ENCODE results near the gene DCUN1D5.

The DCUN1D5 gene

GRCh38 chr11:103091801-103092524 lies at the start of gene DCUN1D5:
Gene DCUN1D5, minus strand, starts transcription at chr11:103092160. Its CDS starts 288 bp downstream, at chr11:103091872.
- DNase-seq (ENCODE audit: low read depth in 2 of 2), result peak; percentile 90 to 91

DNA sequence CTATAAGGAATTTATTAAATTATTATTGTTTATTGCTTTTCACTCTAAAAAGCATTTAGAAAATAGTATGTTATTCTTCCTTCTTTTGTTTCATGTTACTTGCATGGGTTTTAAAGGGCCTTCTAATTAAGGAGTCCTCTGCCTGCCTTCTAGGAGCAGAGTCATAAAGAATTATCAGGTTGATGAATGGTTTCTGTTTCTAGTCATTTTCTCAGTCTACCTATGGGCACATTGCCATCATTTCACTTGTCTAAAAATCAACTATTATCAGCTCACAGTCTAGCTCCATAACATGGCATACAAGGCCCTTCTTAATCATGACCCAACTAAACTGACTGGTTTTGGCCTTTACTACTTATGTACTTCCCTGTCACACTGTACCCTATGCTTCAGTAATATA lies 33.5 kb upstream of the DCUN1D5 start:
- DNase-seq (ENCODE audit: low read depth in 2 of 2), result no peak

DNA sequence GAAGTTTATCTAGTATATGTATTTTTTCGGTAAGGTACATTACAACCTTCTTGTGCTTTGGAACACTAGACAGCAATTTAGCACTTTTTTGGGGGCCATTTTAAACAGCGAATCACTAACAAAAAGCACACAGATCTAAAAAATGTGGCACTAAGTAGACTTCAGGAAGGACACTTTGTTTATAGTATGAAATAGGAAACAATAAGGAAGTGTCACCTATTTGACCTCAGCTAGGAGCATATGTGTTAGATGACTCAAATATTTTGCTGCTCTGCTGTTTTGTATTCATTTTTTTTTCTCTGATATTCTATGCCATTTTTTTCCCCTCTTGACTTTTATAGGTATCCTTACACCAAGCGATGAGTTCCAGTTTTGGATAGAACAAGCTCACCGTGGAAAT lies 22.9 kb upstream of the DCUN1D5 start:
- no peak for DNase-seq (ENCODE audit: low read depth in 2 of 2)

GRCh38 chr11:103112364-103112763 lies 20.4 kb upstream of the DCUN1D5 start:
- DNase-seq (ENCODE audit: low read depth in 2 of 2), result no peak

DNA sequence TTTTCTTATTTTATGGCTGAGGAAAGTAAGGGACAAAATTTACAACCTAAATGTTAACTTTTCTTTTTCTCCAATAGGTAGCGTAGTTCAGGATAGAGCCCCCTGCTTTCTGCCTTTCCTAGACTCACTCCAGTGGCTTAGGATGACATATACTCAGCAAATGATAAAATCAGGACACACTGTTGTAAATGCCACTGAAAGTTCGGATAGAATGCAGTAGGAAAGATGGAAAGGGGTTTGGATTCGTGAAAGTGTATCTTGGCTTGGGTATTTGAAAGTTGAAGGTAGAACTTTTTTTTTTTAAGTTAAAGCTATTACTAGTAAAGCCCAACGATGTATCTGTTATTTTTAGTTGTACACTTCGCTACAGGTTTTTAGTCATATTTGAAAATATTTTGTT lies 19.4 kb upstream of the DCUN1D5 start:
- DNase-seq (ENCODE audit: low read depth in 2 of 2), result no peak

DNA sequence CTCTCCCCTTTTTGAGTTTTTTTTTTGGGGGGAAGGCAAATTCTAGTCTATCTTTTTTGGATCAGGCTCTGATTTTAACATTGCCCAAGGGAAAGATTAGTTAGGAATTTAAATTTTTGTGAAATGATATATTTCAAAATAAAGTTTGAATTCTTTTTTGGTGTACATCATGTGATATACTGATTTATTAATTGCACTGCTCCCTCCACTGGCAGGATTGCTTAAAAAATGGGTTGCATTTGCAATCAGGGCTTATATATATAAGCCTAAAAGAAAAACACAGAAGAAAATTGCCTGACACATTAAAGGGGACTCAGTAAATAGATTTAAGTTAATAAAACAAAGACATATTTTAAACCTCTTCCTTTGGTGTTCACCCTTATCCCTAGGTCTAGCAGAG lies 18.4 kb upstream of the DCUN1D5 start:
- DNase-seq (ENCODE audit: low read depth in 2 of 2), result no peak

GRCh38 chr11:103109818-103110388 lies 17.9 kb upstream of the DCUN1D5 start:
- DNase-seq (ENCODE audit: low read depth in 2 of 2), result no peak

- DNase-seq (ENCODE audit: low read depth in 2 of 2), result peak; percentile 70 to 85
Measured at GRCh38 chr11:103108933-103109817, 17.2 kb upstream of the DCUN1D5 start, which contains the start of gene DYNC2H1. Gene DYNC2H1, plus strand, starts transcription at chr11:103109426. Its CDS starts 149 bp downstream, at chr11:103109575.

DNA sequence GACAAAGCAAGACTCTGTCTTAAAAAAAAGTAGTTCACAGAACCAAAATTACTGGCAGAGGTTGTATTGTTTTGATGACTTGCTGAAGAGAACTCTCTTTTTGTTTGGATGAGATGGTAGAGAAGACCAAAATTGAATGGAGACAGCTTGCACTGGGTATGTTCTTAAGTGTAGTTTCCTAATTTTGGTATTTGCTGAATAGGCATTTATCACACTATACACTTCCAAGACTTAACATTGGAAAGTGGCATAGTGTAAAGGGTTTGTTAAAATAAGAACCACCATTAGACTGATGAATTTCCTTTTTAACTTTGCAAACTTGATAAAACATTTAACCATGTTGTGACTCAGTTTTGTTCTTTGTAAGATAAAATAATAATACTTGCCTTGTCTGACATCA lies 5.3 kb upstream of the DCUN1D5 start:
- no peak for DNase-seq (ENCODE audit: low read depth in 2 of 2)

DNA sequence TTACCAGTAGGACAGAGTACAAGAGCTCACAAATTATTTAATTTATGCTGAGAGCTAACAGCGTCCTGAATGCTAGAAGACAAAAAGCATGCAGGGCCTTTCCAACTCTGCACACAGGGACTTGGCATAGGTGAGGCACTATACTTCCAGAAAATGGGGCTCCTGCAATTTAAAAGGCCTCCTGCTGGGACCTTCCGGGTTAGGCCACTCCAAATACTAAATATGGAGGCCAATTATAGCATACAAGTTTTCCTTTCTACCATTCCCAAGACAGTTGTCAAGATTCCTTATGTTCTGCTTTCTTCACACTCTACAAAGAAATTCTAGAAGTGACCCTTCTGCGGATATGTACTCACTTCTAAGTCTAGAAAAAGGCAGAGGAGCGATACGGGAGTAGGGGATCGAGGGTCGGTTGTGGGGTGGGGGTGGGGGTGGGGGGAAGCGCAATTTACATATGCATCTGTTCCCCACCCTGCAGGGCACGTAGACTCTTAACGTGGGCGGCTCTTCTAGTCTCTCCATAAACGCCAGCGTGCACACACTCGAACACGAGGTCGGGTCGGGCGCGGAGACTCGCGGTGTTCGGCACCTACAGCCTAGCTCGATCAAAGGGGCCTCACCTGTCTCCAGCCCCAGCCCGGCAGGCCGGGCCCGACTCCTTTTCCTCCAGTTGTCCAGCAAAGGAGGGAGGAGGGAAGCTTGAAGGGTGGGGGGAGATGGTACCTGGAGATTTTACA lies 728 bp downstream of the DCUN1D5 start:
- peak; percentile 38 to 39 for DNase-seq (ENCODE audit: low read depth in 2 of 2)

- DNase-seq (ENCODE audit: low read depth in 2 of 2), result no peak
Measured at GRCh38 chr11:103086461-103086860, 5.5 kb downstream of the DCUN1D5 start.

- no peak for DNase-seq (ENCODE audit: low read depth in 2 of 2)
Measured at GRCh38 chr11:103085758-103086365, 6.1 kb downstream of the DCUN1D5 start.

DNA sequence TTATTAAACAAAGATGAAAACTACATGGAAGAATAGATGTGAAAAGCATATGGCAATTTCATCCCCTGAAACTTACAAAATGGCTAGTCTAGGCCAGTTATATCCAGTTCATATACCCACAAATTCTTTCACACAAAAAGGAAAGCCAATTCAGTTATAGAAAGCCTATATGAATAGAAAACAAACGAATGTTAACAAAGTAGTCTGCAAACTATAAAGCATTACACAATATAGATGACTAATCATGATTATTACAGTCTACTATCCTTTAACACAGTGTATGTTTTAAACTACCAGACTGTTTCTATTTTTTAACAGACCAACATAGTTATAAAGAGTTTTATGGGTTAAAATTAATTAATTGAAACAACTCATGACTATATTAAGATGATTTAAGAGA lies 12.1 kb downstream of the DCUN1D5 start:
- DNase-seq (ENCODE audit: low read depth in 2 of 2), result no peak

- no peak for DNase-seq (ENCODE audit: low read depth in 2 of 2)
Measured at GRCh38 chr11:103078710-103079109, 13.2 kb downstream of the DCUN1D5 start.

- no peak for DNase-seq (ENCODE audit: low read depth in 2 of 2)
Measured at GRCh38 chr11:103077554-103077953, 14.4 kb downstream of the DCUN1D5 start.

- DNase-seq (ENCODE audit: low read depth in 2 of 2), result no peak
Measured at GRCh38 chr11:103076361-103076760, 15.6 kb downstream of the DCUN1D5 start.

- DNase-seq (ENCODE audit: low read depth in 2 of 2), result no peak
Measured at GRCh38 chr11:103071008-103071407, 21.0 kb downstream of the DCUN1D5 start.

GRCh38 chr11:103070142-103070541 lies 21.8 kb downstream of the DCUN1D5 start:
- DNase-seq (ENCODE audit: low read depth in 2 of 2), result no peak

DNA sequence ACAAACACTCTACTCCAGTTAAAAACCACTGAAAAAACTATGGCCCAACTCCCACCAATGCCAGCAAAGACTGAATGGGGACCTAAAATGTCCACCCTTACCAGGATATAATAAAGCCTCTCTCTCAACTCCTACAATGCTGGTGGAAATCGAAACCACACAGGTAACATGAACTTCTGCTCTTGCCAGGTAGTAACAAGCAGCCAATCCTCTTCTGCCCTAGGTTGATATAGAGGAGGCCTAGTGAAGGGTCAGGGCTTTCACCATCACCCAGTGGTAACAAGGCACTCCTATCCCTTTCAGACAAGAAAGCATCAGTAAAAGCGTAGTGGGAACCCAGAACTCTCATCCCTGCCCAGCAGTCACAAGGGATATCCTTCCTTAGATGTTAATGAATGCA lies 22.6 kb downstream of the DCUN1D5 start:
- no peak for DNase-seq (ENCODE audit: low read depth in 2 of 2)

GRCh38 chr11:103067118-103067517 lies 24.8 kb downstream of the DCUN1D5 start:
- DNase-seq (ENCODE audit: low read depth in 2 of 2), result no peak

GRCh38 chr11:103061656-103062055 lies 30.3 kb downstream of the DCUN1D5 start:
- DNase-seq (ENCODE audit: low read depth in 2 of 2), result no peak
